ACC112 (cell line): ENCODE data around the gene EHD2.
"Not testable (repeated sequence)": the region's sequence is repeated elsewhere in the genome, so short reads cannot be mapped to it uniquely, and the experiment has no call there.

Experiments
- H2AFZ ChIP-seq: fragments of 200-600 bp; sonication (generic); one replicate; pipeline ENCODE4 v1.6.0; 2017; ENCODE audit warnings: antibody characterized with exemption, low read length; ENCODE audit not compliant: unreplicated experiment
- H3K27ac ChIP-seq: fragments of 200-600 bp; sonication (generic); 2 replicates; pipeline ENCODE4 v1.5.1; 2014; ENCODE audit warnings: low read depth, mild to moderate bottlenecking, antibody characterized with exemption, low read length, moderate library complexity
- H3K27me3 ChIP-seq: fragments of 200-600 bp; sonication (generic); 2 replicates; pipeline ENCODE4 v1.6.1; 2014; ENCODE audit warnings: mild to moderate bottlenecking, antibody characterized with exemption, low read length, moderate library complexity, mixed read lengths; ENCODE audit not compliant: insufficient read depth
- H3K36me3 ChIP-seq: fragments of 200-600 bp; sonication (generic); 2 replicates; pipeline ENCODE4 v1.6.1; 2016; ENCODE audit warnings: mild to moderate bottlenecking, antibody characterized with exemption, low read length, moderate library complexity, mixed read lengths; ENCODE audit not compliant: insufficient read depth
- H3K4me1 ChIP-seq: fragments of 200-600 bp; sonication (generic); one replicate; pipeline ENCODE4 v1.6.1; 2016; ENCODE audit warnings: low read length, mixed read lengths; ENCODE audit not compliant: insufficient read depth, unreplicated experiment, control insufficient read depth
- H3K4me3 ChIP-seq: fragments of 200-600 bp; sonication (generic); 2 replicates; pipeline ENCODE4 v1.5.1; 2014; ENCODE audit warnings: mild to moderate bottlenecking, low read depth, low read length
- H3K79me2 ChIP-seq: fragments of 200-600 bp; sonication (generic); one replicate; pipeline ENCODE4 v1.6.0; 2016; ENCODE audit warnings: low read length; ENCODE audit not compliant: control insufficient read depth, unreplicated experiment, insufficient read depth

EHD2 gene

GRCh38 chr19:47700934-47701716 lies 12.1 kb upstream of the EHD2 start:
- no peaks in the 10 kb centered on the region for H3K4me1 ChIP-seq

DNA sequence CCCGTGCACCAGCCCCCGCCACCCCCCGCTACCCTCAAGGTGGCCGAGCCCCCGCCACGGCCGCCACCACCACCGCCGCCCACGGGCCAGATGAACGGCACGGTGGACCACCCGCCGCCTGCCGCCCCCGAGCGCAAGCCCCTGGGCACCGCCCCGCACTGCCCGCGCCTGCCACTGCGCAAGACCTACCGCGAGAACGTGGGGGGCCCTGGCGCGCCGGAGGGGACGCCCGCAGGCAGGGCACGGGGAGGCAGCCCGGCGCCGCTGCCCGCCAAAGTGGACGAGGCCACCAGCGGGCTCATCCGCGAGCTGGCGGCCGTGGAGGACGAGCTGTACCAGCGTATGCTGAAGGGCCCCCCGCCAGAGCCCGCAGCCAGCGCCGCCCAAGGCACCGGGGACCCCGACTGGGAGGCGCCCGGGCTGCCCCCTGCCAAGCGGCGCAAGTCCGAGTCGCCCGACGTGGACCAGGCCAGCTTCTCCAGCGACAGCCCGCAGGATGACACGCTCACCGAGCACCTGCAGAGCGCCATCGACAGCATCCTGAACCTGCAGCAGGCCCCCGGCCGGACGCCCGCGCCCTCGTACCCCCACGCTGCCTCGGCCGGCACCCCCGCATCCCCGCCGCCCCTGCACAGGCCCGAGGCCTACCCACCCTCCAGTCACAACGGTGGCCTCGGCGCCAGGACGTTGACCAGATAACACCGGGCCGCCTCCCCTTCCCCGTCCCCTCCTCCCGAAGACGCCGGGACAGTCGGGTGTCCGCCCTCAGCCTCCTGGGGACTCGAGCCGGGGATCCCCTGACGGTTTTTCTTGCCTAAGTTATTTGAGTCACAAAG lies 11.3 kb upstream of the EHD2 start:
- no peaks in the 10 kb centered on the region for H3K36me3 ChIP-seq
- H2AFZ ChIP-seq: no peak overlapping the region
- H3K4me1 ChIP-seq: no peaks in the 10 kb centered on the region
- no peaks in the 10 kb centered on the region for H3K27me3 ChIP-seq
- no peak overlapping the region for H3K27ac ChIP-seq
- H3K4me3 ChIP-seq: no peak overlapping the region
- H3K79me2 ChIP-seq: no peaks in the 10 kb centered on the region

More at GRCh38 chr19:47700934-47701716, 12.1 kb upstream of the EHD2 start:
- H3K4me3 ChIP-seq: no peak overlapping the region
- H3K79me2 ChIP-seq: no peaks in the 10 kb centered on the region
- H3K36me3 ChIP-seq: no peaks in the 10 kb centered on the region
- no peak overlapping the region for H3K27ac ChIP-seq
- H3K27me3 ChIP-seq: no peaks in the 10 kb centered on the region
- H2AFZ ChIP-seq: no peak overlapping the region

- Histone ChIP-seq H3K36me3 (no peaks in the 10 kb centered on the region), H3K79me2 (no peaks in the 10 kb centered on the region), H3K4me3 (no peak overlapping the region), H2AFZ (no peak overlapping the region), H3K27me3 (no peaks in the 10 kb centered on the region), H3K4me1 (no peaks in the 10 kb centered on the region), H3K27ac (no peak overlapping the region)
These were observed 10.6 kb upstream of the EHD2 start for GRCh38 chr19:47702671-47703070.

DNA sequence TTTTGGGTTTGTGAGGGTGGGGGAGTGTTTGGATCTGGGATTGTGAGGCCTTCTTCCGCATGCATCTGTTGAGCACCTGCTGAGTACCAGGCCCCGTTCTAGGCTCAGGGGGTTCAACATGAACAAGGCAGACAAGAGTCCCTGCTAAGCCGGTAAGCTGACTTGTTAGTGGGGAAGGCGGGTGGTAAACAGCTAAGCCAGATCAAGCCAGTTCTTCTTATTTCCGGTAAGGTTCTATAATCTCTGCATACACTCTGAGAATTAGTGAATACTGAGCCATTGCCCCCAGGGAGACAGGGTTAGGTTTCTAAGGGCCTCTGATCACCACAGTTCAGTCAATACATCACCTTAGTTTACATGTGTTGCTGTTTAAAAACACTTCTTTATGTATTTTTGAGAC lies 9.9 kb upstream of the EHD2 start:
- H3K36me3 ChIP-seq: no peaks in the 10 kb centered on the region
- no peak overlapping the region; the same call in 1 of the 2 replicates for H3K27ac ChIP-seq
- no peaks in the 10 kb centered on the region for H3K79me2 ChIP-seq
- H3K27me3 ChIP-seq: no peaks in the 10 kb centered on the region
- no peak overlapping the region for H3K4me3 ChIP-seq
- H3K4me1 ChIP-seq: no peaks in the 10 kb centered on the region
- no peak overlapping the region for H2AFZ ChIP-seq

DNA sequence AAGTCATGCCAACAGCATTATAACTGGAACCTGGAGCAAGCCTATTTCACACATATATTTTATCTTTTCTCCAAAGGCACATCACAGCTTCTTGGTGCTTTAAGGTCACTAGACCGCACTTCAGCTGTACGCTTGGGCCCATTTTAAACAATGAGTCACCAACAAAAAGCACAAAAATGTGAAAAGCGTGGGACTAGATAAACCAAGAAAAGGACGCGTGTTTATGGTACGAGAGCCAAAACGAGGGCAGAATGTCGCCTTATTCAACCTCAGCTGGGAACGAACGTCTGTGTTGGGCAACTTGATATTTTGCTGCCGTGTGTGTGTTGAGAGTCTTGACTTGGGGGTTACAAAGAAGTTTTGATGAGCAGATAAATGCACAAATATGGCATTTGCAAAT lies 9.2 kb upstream of the EHD2 start:
- no peaks in the 10 kb centered on the region for H3K4me1 ChIP-seq
- no peak overlapping the region for H3K27ac ChIP-seq
- no peaks in the 10 kb centered on the region for H3K79me2 ChIP-seq
- no peak overlapping the region for H2AFZ ChIP-seq
- no peak overlapping the region for H3K4me3 ChIP-seq
- H3K27me3 ChIP-seq: no peaks in the 10 kb centered on the region
- H3K36me3 ChIP-seq: no peaks in the 10 kb centered on the region

GRCh38 chr19:47704656-47705055 lies 8.6 kb upstream of the EHD2 start:
- H3K4me3 ChIP-seq: no peak overlapping the region
- H3K27ac ChIP-seq: no peak overlapping the region
- H2AFZ ChIP-seq: no peak overlapping the region
- no peaks in the 10 kb centered on the region for H3K4me1 ChIP-seq
- no peaks in the 10 kb centered on the region for H3K36me3 ChIP-seq
- no peaks in the 10 kb centered on the region for H3K79me2 ChIP-seq
- no peaks in the 10 kb centered on the region for H3K27me3 ChIP-seq

GRCh38 chr19:47707135-47707925 lies 5.9 kb upstream of the EHD2 start:
- Histone ChIP-seq H3K4me3 (no peak overlapping the region), H3K79me2 (no peaks in the 10 kb centered on the region), H3K27ac (no peak overlapping the region), H2AFZ (no peak overlapping the region), H3K27me3 (no peaks in the 10 kb centered on the region), H3K4me1 (no peaks in the 10 kb centered on the region), H3K36me3 (no peaks in the 10 kb centered on the region)

GRCh38 chr19:47711652-47712242 lies 1.5 kb upstream of the EHD2 start:
- Histone ChIP-seq H3K36me3 (0 out of 2 replicates have a peak, but pooled peaks cover 2% of the 10 kb centered on the region), H3K79me2 (peaks cover 33% of the 10 kb centered on the region), H3K27ac (no peak overlapping the region), H3K4me3 (no peak overlapping the region), H2AFZ (no peak overlapping the region), H3K4me1 (peaks cover 6% of the 10 kb centered on the region), H3K27me3 (no peaks in the 10 kb centered on the region)

DNA sequence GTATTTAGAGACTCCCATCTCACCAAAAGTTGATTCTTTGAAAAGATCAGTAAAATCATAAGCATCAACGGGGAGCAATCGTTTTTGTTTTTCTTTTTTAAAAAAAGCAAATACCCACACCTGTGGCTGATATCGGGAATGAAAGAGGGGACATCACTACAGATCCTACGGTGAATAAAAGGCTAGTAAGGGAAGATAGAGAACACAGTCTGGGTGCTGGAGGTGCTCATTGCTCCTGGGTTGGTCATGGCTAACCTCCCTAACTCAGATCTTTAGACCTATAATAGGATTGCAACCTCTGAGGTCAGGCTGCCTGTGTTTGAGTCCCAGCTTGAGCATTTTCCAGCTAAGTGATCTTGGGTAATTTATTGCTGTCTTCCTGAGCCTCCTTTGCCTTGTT lies 1.1 kb downstream of the EHD2 start:
- Histone ChIP-seq H3K36me3 (0 out of 2 replicates have a peak, but pooled peaks cover 3% of the 10 kb centered on the region), H3K79me2 (peaks cover 40% of the 10 kb centered on the region), H3K27ac (peak overlapping the region; percentile 24; the same call in 1 of the 2 replicates), H3K4me3 (peak overlapping the region; percentile 83), H3K4me1 (peaks cover 15% of the 10 kb centered on the region), H3K27me3 (no peaks in the 10 kb centered on the region), H2AFZ (no peak overlapping the region)

GRCh38 chr19:47714855-47715254 lies 1.6 kb downstream of the EHD2 start:
- Histone ChIP-seq H3K79me2 (peaks cover 45% of the 10 kb centered on the region), H3K4me1 (peaks cover 20% of the 10 kb centered on the region), H3K4me3 (peak overlapping the region; percentile 83)
- not testable (repeated sequence) for H3K27me3 ChIP-seq, H3K36me3 ChIP-seq, H3K27ac ChIP-seq, H2AFZ ChIP-seq
